HG02623 (cell line): Measurements from ENCODE around the gene ATP2A3.

Experiments used
- ATAC-seq: cut with Tn5 transposase; IDR thresholded peaks from one replicate; pipeline ENCODE4 v1.9.1; 2021; ENCODE audit warnings: moderate library complexity; ENCODE audit not compliant: unreplicated experiment

Gene ATP2A3

GRCh38 chr17:3974138-3974687 is 10.0 kb upstream of the ATP2A3 start:
- no peak for ATAC-seq

GRCh38 chr17:3973495-3974137 is 9.4 kb upstream of the ATP2A3 start:
- ATAC-seq: no peak

GRCh38 chr17:3972931-3973330 is 8.7 kb upstream of the ATP2A3 start:
- no peak for ATAC-seq

GRCh38 chr17:3972281-3972731 is 8.1 kb upstream of the ATP2A3 start:
- ATAC-seq: no peak

GRCh38 chr17:3970668-3971067 is 6.4 kb upstream of the ATP2A3 start:
- ATAC-seq: no peak

GRCh38 chr17:3969963-3970362 is 5.7 kb upstream of the ATP2A3 start:
- ATAC-seq: no peak

- ATAC-seq: no peak
These were observed 4.8 kb upstream of the ATP2A3 start for GRCh38 chr17:3968886-3969524.

GRCh38 chr17:3968015-3968414 is 3.8 kb upstream of the ATP2A3 start:
- no peak for ATAC-seq

GRCh38 chr17:3966720-3967363 is 2.6 kb upstream of the ATP2A3 start:
- ATAC-seq: no peak

GRCh38 chr17:3965118-3965800 is 1.0 kb upstream of the ATP2A3 start:
- no peak for ATAC-seq

- peak; percentile 3 for ATAC-seq
These were observed 718 bp downstream of the ATP2A3 start for GRCh38 chr17:3963237-3964201.

GRCh38 chr17:3962965-3963236 is 1.3 kb downstream of the ATP2A3 start:
- no peak for ATAC-seq

- no peak for ATAC-seq
These were observed 1.8 kb downstream of the ATP2A3 start for GRCh38 chr17:3962217-3962964.

- peak; percentile 30 for ATAC-seq
These were observed 2.6 kb downstream of the ATP2A3 start for GRCh38 chr17:3961564-3962047.

GRCh38 chr17:3960764-3961163 is 3.5 kb downstream of the ATP2A3 start:
- ATAC-seq: no peak

- ATAC-seq: no peak
These were observed 4.2 kb downstream of the ATP2A3 start for GRCh38 chr17:3959921-3960601.

GRCh38 chr17:3959295-3959899 is 4.8 kb downstream of the ATP2A3 start:
- ATAC-seq: no peak

GRCh38 chr17:3957735-3958599 is 6.3 kb downstream of the ATP2A3 start:
- no peak for ATAC-seq
